Left colon (tissue), 2 donors: ENCODE results near the gene HSF4. TPM values are rescaled to one million over a fixed set of nuclear protein-coding genes. Genes with fewer than 3 reads are reported as not detected.

Source experiments
- ATAC-seq: fragments of 200-7000 bp; cut with Tn5 transposase; one replicate; pipeline ENCODE4 v1.9.1; 2020; ENCODE audit warnings: mild to moderate bottlenecking, moderate library complexity
- DNase-seq, 2 donors: peaks; one replicate each; pipeline ENCODE4 v3.0.0-alpha.2; 2020
- intact Hi-C, 2 donors: fragments of 100-400 bp; cut with DNase I in 1 of 2; cut with micrococcal nuclease in 1 of 2; formaldehyde crosslinking; loops; one replicate each; pipeline versions ENCODE4 v1.11.2 to v1.14.0; 2022; cut with DNase I, micrococcal nuclease
- total RNA-seq, 2 donors: library from RNA; stranded (reverse); fragmentation: NEBNext Ultra II Directional; extraction: Animal tissue kit (Norgen Biotek cat#: 25700); gene quantifications; one replicate each; pipeline ENCODE4 v1.2.1, GENCODE V29; 2021
- donor health status: DM: no; HTN: no; CAD: no.
- donor health status: DM: yes; HTN: yes; CAD: no.

Gene HSF4
- total RNA-seq, 2 donors from 2014 or later: 36.5 to 39.2 TPM

DNA sequence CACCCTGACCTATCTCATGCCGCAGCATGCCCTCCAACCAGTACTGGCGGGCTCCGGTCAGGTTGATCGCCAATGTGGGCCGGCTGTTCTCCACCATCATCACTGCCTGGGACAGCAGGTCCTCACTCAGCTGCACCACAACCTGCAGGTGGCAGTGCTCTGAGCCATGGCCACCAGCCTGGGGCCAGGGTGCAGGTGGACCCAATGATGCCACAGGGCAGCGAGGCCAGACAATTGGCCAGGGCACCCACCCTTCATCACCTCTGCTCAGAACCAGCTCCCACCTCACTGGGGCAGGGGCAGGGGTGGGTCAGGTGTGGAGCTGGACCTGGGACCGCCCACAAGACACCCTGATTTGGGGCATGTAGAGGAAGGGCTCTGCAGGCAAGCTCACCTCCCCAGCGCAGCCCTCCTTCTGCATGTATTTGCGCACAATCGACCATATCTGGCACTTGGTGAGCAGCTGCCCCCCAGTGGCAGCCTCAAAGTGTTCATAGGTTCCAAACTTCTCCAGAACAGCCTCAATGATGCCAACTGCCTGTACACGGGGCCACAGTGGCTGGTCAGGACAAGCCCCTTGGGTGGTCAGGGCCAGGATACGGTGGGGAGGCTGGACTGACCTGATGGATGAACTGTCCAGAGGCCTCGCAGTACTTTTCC is 15.0 kb downstream of the HSF4 start:
- ATAC-seq (no peak), DNase-seq (no peak)
- intact Hi-C loops: no loop called here

DNA sequence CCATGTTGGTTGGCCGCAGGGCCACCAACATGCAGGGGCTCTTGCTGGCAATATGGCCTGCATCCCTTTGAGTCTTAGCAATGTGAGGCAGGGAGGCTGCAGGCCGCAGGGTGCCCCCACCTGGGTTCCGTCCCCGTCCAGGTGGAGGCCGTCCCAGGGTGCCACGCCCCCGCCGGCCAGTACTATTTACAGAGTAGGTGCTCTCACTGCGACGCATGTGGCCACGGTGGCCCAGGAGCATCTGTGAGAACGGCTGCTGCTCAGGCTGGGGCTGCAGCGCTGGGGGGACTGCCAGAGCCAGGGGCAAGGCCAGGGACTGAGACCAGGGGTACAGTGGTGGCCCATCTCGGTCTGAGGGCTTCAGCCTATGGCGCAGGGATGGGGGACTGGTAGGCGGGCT is 15.6 kb downstream of the HSF4 start:
- no peak for ATAC-seq
- intact Hi-C loops: no loop called here
- DNase-seq: no peak

DNA sequence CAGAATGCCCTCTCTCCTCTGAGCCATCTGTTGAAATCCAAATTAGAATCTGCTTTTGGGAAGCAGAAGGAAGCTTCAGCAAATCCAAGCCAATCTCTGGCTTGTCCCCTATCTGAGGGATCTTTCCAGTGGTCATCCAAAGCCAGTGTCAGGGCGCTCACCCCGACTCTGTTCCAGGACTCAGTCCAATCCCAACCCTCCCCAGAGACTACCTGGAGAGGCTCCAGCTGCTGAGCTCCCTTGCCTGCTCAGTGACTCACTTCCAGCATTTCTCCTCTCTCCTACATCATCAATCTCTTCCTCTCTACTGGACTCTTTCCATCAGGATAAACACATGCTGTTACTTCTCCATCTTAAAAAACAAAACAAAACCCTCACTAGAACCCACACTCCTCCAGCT is 16.8 kb downstream of the HSF4 start:
- no peak for ATAC-seq
- intact Hi-C loops: no loop called here
- DNase-seq: no peak

DNA sequence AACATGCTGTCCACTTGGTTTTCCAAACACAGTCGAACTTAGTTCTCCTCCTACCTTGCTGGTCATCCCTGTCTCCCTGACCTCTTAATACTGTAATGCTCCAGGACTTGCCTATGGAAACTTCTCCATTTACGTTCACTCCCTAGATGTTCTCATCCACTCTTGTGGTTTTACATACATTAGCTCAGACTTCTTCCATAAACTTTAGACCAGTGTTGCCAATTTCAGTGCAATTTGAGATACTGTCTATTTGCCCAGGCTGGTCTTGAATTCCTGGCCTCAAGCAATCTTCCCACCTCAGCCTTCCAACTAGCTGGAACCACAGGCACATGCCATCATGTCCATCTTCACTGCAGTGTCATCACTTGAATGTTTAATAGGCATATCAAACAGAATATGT is 17.7 kb downstream of the HSF4 start:
- no peak for DNase-seq
- ATAC-seq: no peak
- intact Hi-C loops: no loop called here

- intact Hi-C loops: no loop called here
- DNase-seq: no peak
- ATAC-seq: no peak
Observed at GRCh38 chr16:67183284-67183626, 18.7 kb downstream of the HSF4 start.

- intact Hi-C loops: no loop called here
Observed at GRCh38 chr16:67183627-67184452, 19.3 kb downstream of the HSF4 start, which contains the start of gene MATCAP1. Gene MATCAP1 (minus strand): TSS chr16:67183963. CDS start chr16:67180610, 3,353 bp downstream.

DNA sequence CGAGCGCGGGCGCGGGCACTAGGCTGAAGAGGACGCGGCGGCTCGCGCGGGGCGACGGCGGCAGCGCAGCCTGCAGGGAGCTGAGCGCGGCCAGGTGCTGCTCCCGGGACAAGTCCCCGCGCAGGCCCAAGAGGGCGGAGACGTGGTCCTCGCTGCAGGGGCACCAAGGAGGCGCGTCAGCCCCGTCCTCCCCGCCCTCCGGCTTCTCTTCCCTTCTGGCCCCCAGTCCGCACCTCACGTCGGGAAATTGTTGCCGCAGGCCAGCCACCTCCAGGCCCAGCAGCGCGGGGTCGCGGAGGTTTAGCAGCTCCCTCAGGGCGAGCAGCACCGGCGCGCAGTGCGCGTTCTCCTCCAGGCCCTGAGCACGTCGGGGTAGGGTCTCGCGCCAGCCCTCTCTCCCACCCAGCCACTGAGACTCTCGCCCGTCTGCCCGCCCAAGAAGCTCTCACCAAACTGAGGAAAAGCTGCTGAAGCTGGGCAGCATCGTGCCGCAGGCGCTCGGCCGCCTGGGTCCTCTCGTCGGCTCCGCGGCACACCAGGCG is 20.0 kb downstream of the HSF4 start:
- intact Hi-C loops: no loop called here
- ATAC-seq (peak; percentile 33), DNase-seq (no peak)

More at GRCh38 chr16:67183627-67184452, 19.3 kb downstream of the HSF4 start, which contains the start of gene MATCAP1:
- DNase-seq: peak; percentile 95 to 98
- ATAC-seq: peak; percentile 87

- peak; percentile 90 to 97 for DNase-seq
- ATAC-seq: peak; percentile 46
- intact Hi-C loops: no loop called here
Observed at GRCh38 chr16:67184995-67185650, 20.6 kb downstream of the HSF4 start.

GRCh38 chr16:67185651-67186134 is 21.1 kb downstream of the HSF4 start:
- ATAC-seq (no peak), DNase-seq (no peak)
- intact Hi-C loops: no loop called here

- DNase-seq (no peak), ATAC-seq (no peak)
- intact Hi-C loops: no loop called here
Observed at GRCh38 chr16:67186550-67186950, 22.0 kb downstream of the HSF4 start.

GRCh38 chr16:67187175-67187890 is 22.8 kb downstream of the HSF4 start:
- DNase-seq (no peak), ATAC-seq (no peak)
- intact Hi-C loops: no loop called here

GRCh38 chr16:67188323-67188722 is 23.8 kb downstream of the HSF4 start:
- no peak for DNase-seq
- ATAC-seq: no peak
- intact Hi-C loops: no loop called here

GRCh38 chr16:67188798-67189197 is 24.3 kb downstream of the HSF4 start:
- intact Hi-C loops: no loop called here
- no peak for DNase-seq
- ATAC-seq: no peak

GRCh38 chr16:67190041-67190440 is 25.5 kb downstream of the HSF4 start, which contains the start of gene EXOC3L1:
Gene EXOC3L1 (minus strand): TSS chr16:67190136. CDS start chr16:67189676, 460 bp downstream.
- intact Hi-C loops: no loop called here
- no peak for DNase-seq
- no peak for ATAC-seq

- no peak for ATAC-seq
- intact Hi-C loops: no loop called here
- no peak for DNase-seq
Observed at GRCh38 chr16:67190448-67191399, 26.2 kb downstream of the HSF4 start.

DNA sequence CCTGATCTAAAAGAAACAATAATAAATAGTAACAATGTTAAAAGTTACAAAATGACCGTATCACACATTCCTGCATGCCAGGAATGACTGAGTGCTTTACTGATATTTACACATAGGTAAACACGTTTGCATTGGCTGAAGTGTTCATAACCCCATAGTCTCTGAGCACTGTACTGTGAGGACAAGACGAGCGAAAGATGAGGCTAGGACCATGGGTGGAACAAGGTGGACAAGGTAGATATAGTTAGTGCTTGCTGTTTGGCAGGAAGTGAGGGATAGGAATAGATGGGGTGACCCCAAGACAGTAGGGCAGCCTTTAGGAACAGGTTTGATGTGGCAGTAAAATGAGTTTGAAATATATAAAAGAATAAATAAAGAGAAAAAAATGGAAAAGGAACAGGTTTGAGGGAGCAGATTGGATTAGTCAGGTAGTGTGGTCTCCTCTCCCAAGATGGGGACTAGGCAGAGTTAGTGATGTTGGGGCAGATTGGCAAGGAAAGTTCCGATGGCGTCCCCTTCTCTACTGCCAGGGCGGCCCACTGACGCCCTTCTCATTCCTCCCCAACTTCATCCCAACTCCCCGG is 27.0 kb downstream of the HSF4 start:
- intact Hi-C loops: no loop called here
- ATAC-seq (no peak), DNase-seq (no peak)

GRCh38 chr16:67191995-67192681 is 27.6 kb downstream of the HSF4 start, which contains the start of gene E2F4:
Gene E2F4 (plus strand): TSS chr16:67192155. CDS start chr16:67192228, 73 bp downstream.
- peak; percentile 94 for ATAC-seq
- intact Hi-C loops: no loop called here

More at GRCh38 chr16:67191995-67192681, 27.6 kb downstream of the HSF4 start, which contains the start of gene E2F4:
- DNase-seq: peak; percentile 91
